K562 (cell line): ENCODE results near the gene SELENOK. TPM values are rescaled to one million over a fixed set of nuclear protein-coding genes. Genes with fewer than 3 reads are reported as not detected.
A peak's percentile ranks its signal among the peaks of the same experiment; 100 is the strongest.

Source experiments
- ATF7 ChIP-seq: fragments of 450-650 bp; IDR thresholded peaks from 2 replicates; pipeline ENCODE4 v1.7.1; 2014; ENCODE audit warnings: mild to moderate bottlenecking, moderate library complexity
- DIDO1 ChIP-seq: fragments of 450-650 bp; IDR thresholded peaks from 2 replicates; pipeline ENCODE4 v1.6.1; 2016; ENCODE audit warnings: low read depth, missing biosample characterization, missing genetic modification characterization
- EHMT2 ChIP-seq: fragments of 450-650 bp; IDR thresholded peaks from 2 replicates; pipeline ENCODE4 v1.6.1; 2018; ENCODE audit warnings: antibody characterized with exemption
- GABPA ChIP-seq: fragments of 200-800 bp; sonication (Bioruptor generic); conservative IDR thresholded peaks from 2 replicates; pipeline ENCODE4 v1.6.1; 2016; ENCODE audit warnings: low read depth, missing genetic modification characterization, missing compliant biosample characterization
- GTF2E2 ChIP-seq: fragments of 200-800 bp; sonication (Bioruptor generic); IDR thresholded peaks from 2 replicates; pipeline ENCODE4 v1.6.1; 2016; ENCODE audit warnings: missing genetic modification characterization, missing compliant biosample characterization
- HMBOX1 ChIP-seq: sonication (generic); IDR thresholded peaks from 2 replicates; pipeline ENCODE4 v1.6.1; 2016
- RBM34 ChIP-seq: fragments of 200-400 bp; formaldehyde crosslinking; IDR thresholded peaks from 2 replicates; pipeline ENCODE4 v1.6.1; 2018; ENCODE audit warnings: low read length, borderline replicate concordance; ENCODE audit not compliant: insufficient read depth
- SMAD4 ChIP-seq: fragments of 250-450 bp; sonication (Bioruptor Pico); conservative IDR thresholded peaks from 2 replicates; pipeline ENCODE4 v1.8.0; 2021; ENCODE audit warnings: inconsistent platforms, mild to moderate bottlenecking, moderate library complexity
- SP1 ChIP-seq: sonication (generic); formaldehyde crosslinking; IDR thresholded peaks from 2 replicates; pipeline ENCODE4 v1.8.1; 2022; ENCODE audit warnings: mild to moderate bottlenecking, missing genetic modification reagents
- TAF7 ChIP-seq: fragments of 450-650 bp; IDR thresholded peaks from 2 replicates; pipeline ENCODE4 v1.6.1; 2016; ENCODE audit warnings: missing genetic modification characterization, missing compliant biosample characterization
- polyA plus RNA-seq, 8 experiments: library from polyadenylated mRNA; depleted of rRNA in 4 of 8; stranded (reverse) in 5 of 8; unstranded in 3 of 8; fragments of >200 nt; fragmentation: Nextera tagmentation in 2 of 8; fragmentation: Illumina TruSeq in 1 of 8; extraction: Ambion mirVana in 2 of 8; extraction: Trizol in 1 of 8; gene quantifications; 2 replicates each; pipeline versions ENCODE4 v1.2.1 to v1.2.3, GENCODE V29; 2011 to 2014; ENCODE audit warnings: inconsistent platforms in 1 of 8, missing spikeins in 1 of 8
- total RNA-seq, 7 experiments: library from RNA; depleted of rRNA in 6 of 7; stranded (reverse); fragments of >200 nt in 6 of 7; fragmentation: Illumina TruSeq in 2 of 7; extraction: Trizol in 2 of 7; gene quantifications; 2 replicates each; pipeline versions ENCODE4 v1.2.1 to v1.2.3, GENCODE V29; 2011 to 2021; ENCODE audit warnings: low replicate concordance in 1 of 7
- TF ChIP-seq, protein P1 (sequence below): fragments of 450-650 bp; IDR thresholded peaks from 2 replicates; pipeline ENCODE4 v1.6.1; 2018; ENCODE audit not compliant: partially characterized antibody
- TF ChIP-seq, protein P2 (sequence below), 2 experiments: fragments of 450-650 bp in 1 of 2; sonication (generic) in 1 of 2; formaldehyde crosslinking in 1 of 2; IDR thresholded peaks; 2 replicates each; pipeline versions ENCODE4 v1.7.1 to v1.9.0; 2016 to 2022; ENCODE audit warnings: inconsistent platforms in 1 of 2, mild to moderate bottlenecking in 1 of 2, missing genetic modification reagents in 1 of 2

The SELENOK gene
- total and polyA plus RNA-seq, 9 of the 15 experiments (the other 6 are each of a cell fraction or from before 2014, with no cell fraction given), result 18.3 to 164 (median 34.8) TPM

GRCh38 chr3:53891497-53892285, at the start of gene SELENOK (continued):
- TF ChIP-seq, protein P1, sequence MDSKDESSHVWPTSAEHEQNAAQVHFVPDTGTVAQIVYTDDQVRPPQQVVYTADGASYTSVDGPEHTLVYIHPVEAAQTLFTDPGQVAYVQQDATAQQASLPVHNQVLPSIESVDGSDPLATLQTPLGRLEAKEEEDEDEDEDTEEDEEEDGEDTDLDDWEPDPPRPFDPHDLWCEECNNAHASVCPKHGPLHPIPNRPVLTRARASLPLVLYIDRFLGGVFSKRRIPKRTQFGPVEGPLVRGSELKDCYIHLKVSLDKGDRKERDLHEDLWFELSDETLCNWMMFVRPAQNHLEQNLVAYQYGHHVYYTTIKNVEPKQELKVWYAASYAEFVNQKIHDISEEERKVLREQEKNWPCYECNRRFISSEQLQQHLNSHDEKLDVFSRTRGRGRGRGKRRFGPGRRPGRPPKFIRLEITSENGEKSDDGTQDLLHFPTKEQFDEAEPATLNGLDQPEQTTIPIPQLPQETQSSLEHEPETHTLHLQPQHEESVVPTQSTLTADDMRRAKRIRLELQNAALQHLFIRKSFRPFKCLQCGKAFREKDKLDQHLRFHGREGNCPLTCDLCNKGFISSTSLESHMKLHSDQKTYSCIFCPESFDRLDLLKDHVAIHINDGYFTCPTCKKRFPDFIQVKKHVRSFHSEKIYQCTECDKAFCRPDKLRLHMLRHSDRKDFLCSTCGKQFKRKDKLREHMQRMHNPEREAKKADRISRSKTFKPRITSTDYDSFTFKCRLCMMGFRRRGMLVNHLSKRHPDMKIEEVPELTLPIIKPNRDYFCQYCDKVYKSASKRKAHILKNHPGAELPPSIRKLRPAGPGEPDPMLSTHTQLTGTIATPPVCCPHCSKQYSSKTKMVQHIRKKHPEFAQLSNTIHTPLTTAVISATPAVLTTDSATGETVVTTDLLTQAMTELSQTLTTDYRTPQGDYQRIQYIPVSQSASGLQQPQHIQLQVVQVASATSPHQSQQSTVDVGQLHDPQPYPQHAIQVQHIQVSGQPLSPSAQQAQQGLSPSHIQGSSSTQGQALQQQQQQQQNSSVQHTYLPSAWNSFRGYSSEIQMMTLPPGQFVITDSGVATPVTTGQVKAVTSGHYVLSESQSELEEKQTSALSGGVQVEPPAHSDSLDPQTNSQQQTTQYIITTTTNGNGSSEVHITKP, result peak; percentile 18
- TF ChIP-seq SMAD4 (CRISPR knock-in tag) (no peak), TAF7 (tag) (0 out of 2 replicates have a peak, but pooled peaks have one; percentile 54), ATF7 (peak; percentile 74), DIDO1 (tag) (no peak), EHMT2 (peak; percentile 92), GTF2E2 (0 out of 2 replicates have a peak, but pooled peaks have one; percentile 53), RBM34 (no peak), SP1 (peak; percentile 50; the same call in 1 of the 2 replicates), GABPA (tag) (peak; percentile 94), HMBOX1 (no peak)
- TF ChIP-seq, protein P2, sequence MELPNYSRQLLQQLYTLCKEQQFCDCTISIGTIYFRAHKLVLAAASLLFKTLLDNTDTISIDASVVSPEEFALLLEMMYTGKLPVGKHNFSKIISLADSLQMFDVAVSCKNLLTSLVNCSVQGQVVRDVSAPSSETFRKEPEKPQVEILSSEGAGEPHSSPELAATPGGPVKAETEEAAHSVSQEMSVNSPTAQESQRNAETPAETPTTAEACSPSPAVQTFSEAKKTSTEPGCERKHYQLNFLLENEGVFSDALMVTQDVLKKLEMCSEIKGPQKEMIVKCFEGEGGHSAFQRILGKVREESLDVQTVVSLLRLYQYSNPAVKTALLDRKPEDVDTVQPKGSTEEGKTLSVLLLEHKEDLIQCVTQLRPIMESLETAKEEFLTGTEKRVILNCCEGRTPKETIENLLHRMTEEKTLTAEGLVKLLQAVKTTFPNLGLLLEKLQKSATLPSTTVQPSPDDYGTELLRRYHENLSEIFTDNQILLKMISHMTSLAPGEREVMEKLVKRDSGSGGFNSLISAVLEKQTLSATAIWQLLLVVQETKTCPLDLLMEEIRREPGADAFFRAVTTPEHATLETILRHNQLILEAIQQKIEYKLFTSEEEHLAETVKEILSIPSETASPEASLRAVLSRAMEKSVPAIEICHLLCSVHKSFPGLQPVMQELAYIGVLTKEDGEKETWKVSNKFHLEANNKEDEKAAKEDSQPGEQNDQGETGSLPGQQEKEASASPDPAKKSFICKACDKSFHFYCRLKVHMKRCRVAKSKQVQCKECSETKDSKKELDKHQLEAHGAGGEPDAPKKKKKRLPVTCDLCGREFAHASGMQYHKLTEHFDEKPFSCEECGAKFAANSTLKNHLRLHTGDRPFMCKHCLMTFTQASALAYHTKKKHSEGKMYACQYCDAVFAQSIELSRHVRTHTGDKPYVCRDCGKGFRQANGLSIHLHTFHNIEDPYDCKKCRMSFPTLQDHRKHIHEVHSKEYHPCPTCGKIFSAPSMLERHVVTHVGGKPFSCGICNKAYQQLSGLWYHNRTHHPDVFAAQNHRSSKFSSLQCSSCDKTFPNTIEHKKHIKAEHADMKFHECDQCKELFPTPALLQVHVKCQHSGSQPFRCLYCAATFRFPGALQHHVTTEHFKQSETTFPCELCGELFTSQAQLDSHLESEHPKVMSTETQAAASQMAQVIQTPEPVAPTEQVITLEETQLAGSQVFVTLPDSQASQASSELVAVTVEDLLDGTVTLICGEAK (IDR thresholded peaks at IDR 0.05), result peak; percentile 89
- TF ChIP-seq, protein P2 (CRISPR knock-in tag; IDR thresholded peaks at IDR 0.05), result no peak
